Endothelial cell of umbilical vein (primary cell): ENCODE measurements around the gene PRDM16. TPM values are rescaled to one million over a fixed set of nuclear protein-coding genes. Genes with fewer than 3 reads are reported as not detected.

ENCODE experiments used
- BruUV-seq: library from RNA; stranded (reverse); fragments of 400-500 nt; replicated peaks from 2 replicates; lab custom pipeline; 2021; lab: Mats Ljungman, UMichigan
- CTCF ChIA-PET: fragments of 300-600, 350-600 bp; sonication (Branson Sonifier 250); formaldehyde crosslinking; loops from one replicate; lab custom pipeline; 2021; ENCODE audit warnings: antibody characterized with exemption, inconsistent platforms; lab: Charles Lee
- POLR2A ChIA-PET: fragments of 300-600, 350-600 bp; sonication (Branson Sonifier 250); formaldehyde crosslinking; loops from one replicate; lab custom pipeline; 2021; ENCODE audit warnings: antibody characterized with exemption, inconsistent platforms; lab: Charles Lee
- DNase-seq: peaks from one replicate; pipeline ENCODE4 v3.0.0-alpha.2; 2011; ENCODE audit warnings: low read depth, low spot score
- FAIRE-seq: peaks from 2 replicates; lab custom pipeline; 2011; peaks lifted over from hg19 to GRCh38; lab: Jason Lieb, UNC
- H2AFZ ChIP-seq: 2 replicates; pipeline ENCODE4 v1.6.0; 2012; ENCODE audit warnings: low read depth, low read length, control low read depth, inconsistent platforms
- H3K27ac ChIP-seq: 2 replicates; pipeline ENCODE4 v1.5.1; 2011; ENCODE audit warnings: low read depth, mild to moderate bottlenecking, control low read depth, low read length, moderate library complexity; ENCODE audit not compliant: insufficient read depth
- H3K27me3 ChIP-seq, 2 experiments: 2 replicates each; pipeline versions ENCODE4 v1.6.0 to v1.6.1; 2011; ENCODE audit warnings: low read length in 2 of 2, mixed read lengths in 1 of 2; ENCODE audit not compliant: control insufficient read depth in 2 of 2, insufficient read depth in 2 of 2
- H3K36me3 ChIP-seq, 2 experiments: 2 replicates in 1 of 2; 3 replicates in 1 of 2; pipeline ENCODE4 v1.5.1; 2011; ENCODE audit warnings: low read length in 2 of 2, mild to moderate bottlenecking in 1 of 2, moderate library complexity in 1 of 2; ENCODE audit not compliant: control insufficient read depth in 2 of 2, insufficient read depth in 2 of 2; ENCODE audit errors: extremely low read depth in 1 of 2
- H3K4me1 ChIP-seq: 3 replicates; pipeline ENCODE4 v1.5.1; 2011; ENCODE audit warnings: mild to moderate bottlenecking, low read length; ENCODE audit not compliant: control insufficient read depth, insufficient read depth; ENCODE audit errors: extremely low read depth
- H3K4me2 ChIP-seq: 2 replicates; pipeline ENCODE4 v1.6.1; 2011; ENCODE audit warnings: low read length, control low read depth, mixed read lengths; ENCODE audit not compliant: insufficient read depth
- H3K4me3 ChIP-seq, 3 experiments: fragments of 200-600 bp in 1 of 3; sonication (generic), shearing (Covaris generic) in 1 of 3; replicated peaks in 1 of 3; 2 replicates each; pipeline ENCODE4 v1.5.1; 2011 to 2016; ENCODE audit warnings: control low read depth in 3 of 3, low read length in 3 of 3, mild to moderate bottlenecking in 2 of 3, inconsistent platforms in 1 of 3, low read depth in 1 of 3, moderate library complexity in 1 of 3; ENCODE audit not compliant: insufficient read depth in 1 of 3
- H3K79me2 ChIP-seq: 2 replicates; pipeline ENCODE4 v1.6.0; 2012; ENCODE audit warnings: low read length, inconsistent platforms; ENCODE audit not compliant: control insufficient read depth, insufficient read depth
- H3K9ac ChIP-seq: replicated peaks from 2 replicates; pipeline ENCODE3; 2011; ENCODE audit warnings: low read length, control low read depth; ENCODE audit not compliant: insufficient read depth; ENCODE audit errors: extremely low read depth
- H3K9me1 ChIP-seq: replicated peaks from 3 replicates; pipeline ENCODE4 v1.6.0; 2011; ENCODE audit warnings: mild to moderate bottlenecking, low read length; ENCODE audit not compliant: control insufficient read depth, insufficient read depth; ENCODE audit errors: extremely low read depth
- H3K9me3 ChIP-seq: replicated peaks from 2 replicates; pipeline ENCODE4 v1.5.1; 2012; ENCODE audit warnings: low read length, inconsistent platforms; ENCODE audit not compliant: control insufficient read depth, insufficient read depth
- H4K20me1 ChIP-seq: replicated peaks from 2 replicates; pipeline ENCODE3; 2011; ENCODE audit warnings: mild to moderate bottlenecking, low read length; ENCODE audit not compliant: control insufficient read depth, insufficient read depth; ENCODE audit errors: extremely low read depth
- GATA2 ChIP-seq: IDR thresholded peaks from 2 replicates; pipeline ENCODE4 v1.7.0; 2011; ENCODE audit warnings: low read depth, mild to moderate bottlenecking, moderate library complexity, mixed read lengths, low read length; ENCODE audit not compliant: insufficient read length, insufficient read depth
- JUN ChIP-seq: IDR thresholded peaks from 2 replicates; pipeline ENCODE4 v1.6.1; 2011; ENCODE audit warnings: borderline replicate concordance, low read depth; ENCODE audit not compliant: insufficient read length, insufficient read depth
- MYC ChIP-seq: IDR thresholded peaks from one replicate; pipeline ENCODE4 v1.6.1; 2011; ENCODE audit warnings: mild to moderate bottlenecking, low read depth, low read length
- POLR2A ChIP-seq: IDR thresholded peaks from 2 replicates; pipeline ENCODE4 v1.6.1; 2012; ENCODE audit warnings: low read depth, mild to moderate bottlenecking, control low read depth, low read length
- POLR2AphosphoS5 ChIP-seq: IDR thresholded peaks from 2 replicates; pipeline ENCODE4 v1.6.1; 2012; ENCODE audit warnings: low read depth, mild to moderate bottlenecking, control low read depth, low read length, moderate library complexity; ENCODE audit not compliant: insufficient read depth
- dilution Hi-C: fragments of 300-500 bp; cut with MboI; formaldehyde crosslinking; loops from one replicate; pipeline ENCODE4 v1.15.0; 2019; ENCODE audit warnings: low sequenced_read_pairs; ENCODE audit not compliant: extremely low pct_ligation_motif_present
- intact Hi-C: fragments of 100-400 bp; cut with micrococcal nuclease; formaldehyde crosslinking; loops from one replicate; pipeline ENCODE4 v1.10.0; 2022
- polyA plus RNA-seq, 4 experiments: library from polyadenylated mRNA; depleted of rRNA in 3 of 4; stranded (reverse) in 3 of 4; unstranded in 1 of 4; fragments of >200 nt; gene quantifications; 2 replicates each; pipeline versions ENCODE4 v1.2.1 to v1.2.3, GENCODE V29; 2011 to 2012; ENCODE audit warnings: missing spikeins in 1 of 4
- total RNA-seq: library from RNA; stranded (reverse); gene quantifications from 2 replicates; pipeline ENCODE4 v1.2.3, GENCODE V29; 2021

Gene PRDM16
- total and polyA plus RNA-seq, 2 donors (not counting 3 experiments of a cell fraction or from before 2014, with no cell fraction given), result not detected

- Histone ChIP-seq H3K27ac (no peak overlapping the region), H3K4me2 (no peak overlapping the region), H3K4me1 (no peaks in the 10 kb centered on the region), H3K9ac (no peak overlapping the region), H3K36me3 (no peaks in the 10 kb centered on the region), H3K9me1 (no peaks in the 10 kb centered on the region), H3K4me3 (no peak overlapping the region), H3K27me3 (peaks cover 50 to 63% of the 10 kb centered on the region in 2 experiments), H4K20me1 (no peaks in the 10 kb centered on the region), H2AFZ (no peak overlapping the region), H3K9me3 (no peaks in the 10 kb centered on the region), H3K79me2 (no peaks in the 10 kb centered on the region)
- dilution Hi-C loops (no loop called here), intact Hi-C loops (loop anchor here (5.0 to 10.0 kb wide), 2 partner anchors 250 to 653 kb away; partner anchors contain the start of gene PEX10)
- BruUV-seq, result no TSS peak
- FAIRE-seq, result no peak
- ChIA-PET CTCF (no interaction called here), POLR2A (no interaction called here)
- no peak for DNase-seq
- TF ChIP-seq GATA2 (no peak), MYC (no peak)
Observed at GRCh38 chr1:3064901-3065300, 4.1 kb upstream of the PRDM16 start.

GRCh38 chr1:3065396-3065795 lies 3.6 kb upstream of the PRDM16 start:
- no peaks in the 10 kb centered on the region for H3K36me3 ChIP-seq
- no peaks in the 10 kb centered on the region for H3K79me2 ChIP-seq
- no peaks in the 10 kb centered on the region for H3K9me1 ChIP-seq
- TF ChIP-seq POLR2A (no peak), JUN (no peak), POLR2AphosphoS5 (no peak)
- no peak overlapping the region for H3K27ac ChIP-seq
- DNase-seq, result no peak
- intact Hi-C loops (loop anchor here (5.0 to 10.0 kb wide), 2 partner anchors 249 to 653 kb away; partner anchors contain the start of gene PEX10), dilution Hi-C loops (no loop called here)
- CTCF ChIA-PET, result no interaction called here
- peaks cover 50 to 63% of the 10 kb centered on the region in 2 experiments for H3K27me3 ChIP-seq
- no peaks in the 10 kb centered on the region for H4K20me1 ChIP-seq
- FAIRE-seq, result no peak
- H3K9me3 ChIP-seq, result no peaks in the 10 kb centered on the region
- no peak overlapping the region for H3K4me3 ChIP-seq
- H3K9ac ChIP-seq, result no peak overlapping the region
- no TSS peak for BruUV-seq
- H2AFZ ChIP-seq, result no peak overlapping the region
- no peaks in the 10 kb centered on the region for H3K4me1 ChIP-seq
- no peak overlapping the region for H3K4me2 ChIP-seq
- POLR2A ChIA-PET, result no interaction called here
